Cardiac muscle cell (in vitro differentiated cells and primary cell): ENCODE measurements around the gene HS6ST3. TPM values are rescaled to one million over a fixed set of nuclear protein-coding genes. Genes with fewer than 3 reads are reported as not detected.

Source experiments
- DNase-seq, 2 donors: peaks; one replicate each; pipeline versions ENCODE4 v3.0.0 to v3.0.0-alpha.2; 2010 to 2017; ENCODE audit warnings: low read depth in 1 of 2, low spot score in 1 of 2
- H3K27ac ChIP-seq: fragments of 200-600 bp; sonication (generic); 2 replicates; pipeline ENCODE4 v1.5.1; 2016
- H3K27me3 ChIP-seq: fragments of 200-600 bp; sonication (generic); 2 replicates; pipeline ENCODE4 v1.6.0; 2016; ENCODE audit warnings: control low read depth
- H3K36me3 ChIP-seq: fragments of 200-600 bp; sonication (generic); 2 replicates; pipeline ENCODE4 v1.5.1; 2016; ENCODE audit warnings: control low read depth
- H3K4me1 ChIP-seq: fragments of 200-600 bp; sonication (generic); 2 replicates; pipeline ENCODE4 v1.8.1; 2017; ENCODE audit warnings: low read depth, mild to moderate bottlenecking, mixed run types
- H3K4me3 ChIP-seq: fragments of 200-600 bp; sonication (generic); 2 replicates; pipeline ENCODE4 v1.5.1; 2016; ENCODE audit warnings: mild to moderate bottlenecking
- H3K9me3 ChIP-seq: fragments of 200-600 bp; sonication (generic); 2 replicates; pipeline ENCODE4 v1.5.1; 2017; ENCODE audit warnings: low read depth, mild to moderate bottlenecking, control low read depth
- polyA plus RNA-seq: library from polyadenylated mRNA; unstranded; fragments of >200 nt; fragmentation: Nextera tagmentation; extraction: Ambion mirVana; gene quantifications from 2 replicates; pipeline ENCODE4 v1.2.1, GENCODE V29; 2016
- total RNA-seq: library from RNA; depleted of rRNA; stranded (reverse); fragments of >200 nt; gene quantifications from 2 replicates; pipeline ENCODE4 v1.2.3, GENCODE V29; 2016
- TF ChIP-seq, protein P1 (sequence below): IDR thresholded peaks from 2 replicates; pipeline ENCODE4 v1.5.1; 2012; ENCODE audit warnings: low read depth, mild to moderate bottlenecking, low read length

HS6ST3 gene
- total and polyA plus RNA-seq, 2 experiments from 2014 or later: 0.38 to 0.39 TPM

DNA sequence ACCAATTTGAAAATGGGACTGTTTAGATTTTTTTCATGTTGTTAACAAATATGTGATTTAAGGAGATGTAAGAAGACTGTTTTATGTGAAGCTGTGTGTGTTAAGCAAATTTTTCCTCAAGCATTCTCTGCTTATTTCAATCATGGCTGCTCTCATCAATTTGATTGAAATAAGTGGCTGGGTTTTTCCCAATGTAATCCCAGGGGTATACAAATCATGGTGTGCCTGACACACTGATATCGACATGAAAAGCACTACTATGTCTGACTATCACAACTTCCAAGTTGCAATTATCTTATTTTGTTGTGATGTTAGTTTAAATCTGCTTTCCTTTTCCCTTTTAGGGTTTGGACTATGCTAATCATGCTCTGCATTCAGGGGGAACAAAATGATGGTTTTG lies 283.7 kb downstream of the HS6ST3 start:
- no peaks in the 10 kb centered on the region for H3K4me1 ChIP-seq
- DNase-seq: no peak
- H3K27me3 ChIP-seq: no peaks in the 10 kb centered on the region
- H3K4me3 ChIP-seq: no peak overlapping the region
- TF ChIP-seq, protein P1, sequence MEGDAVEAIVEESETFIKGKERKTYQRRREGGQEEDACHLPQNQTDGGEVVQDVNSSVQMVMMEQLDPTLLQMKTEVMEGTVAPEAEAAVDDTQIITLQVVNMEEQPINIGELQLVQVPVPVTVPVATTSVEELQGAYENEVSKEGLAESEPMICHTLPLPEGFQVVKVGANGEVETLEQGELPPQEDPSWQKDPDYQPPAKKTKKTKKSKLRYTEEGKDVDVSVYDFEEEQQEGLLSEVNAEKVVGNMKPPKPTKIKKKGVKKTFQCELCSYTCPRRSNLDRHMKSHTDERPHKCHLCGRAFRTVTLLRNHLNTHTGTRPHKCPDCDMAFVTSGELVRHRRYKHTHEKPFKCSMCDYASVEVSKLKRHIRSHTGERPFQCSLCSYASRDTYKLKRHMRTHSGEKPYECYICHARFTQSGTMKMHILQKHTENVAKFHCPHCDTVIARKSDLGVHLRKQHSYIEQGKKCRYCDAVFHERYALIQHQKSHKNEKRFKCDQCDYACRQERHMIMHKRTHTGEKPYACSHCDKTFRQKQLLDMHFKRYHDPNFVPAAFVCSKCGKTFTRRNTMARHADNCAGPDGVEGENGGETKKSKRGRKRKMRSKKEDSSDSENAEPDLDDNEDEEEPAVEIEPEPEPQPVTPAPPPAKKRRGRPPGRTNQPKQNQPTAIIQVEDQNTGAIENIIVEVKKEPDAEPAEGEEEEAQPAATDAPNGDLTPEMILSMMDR: no peak
- no peaks in the 10 kb centered on the region for H3K36me3 ChIP-seq
- H3K27ac ChIP-seq: no peak overlapping the region
- H3K9me3 ChIP-seq: no peaks in the 10 kb centered on the region

GRCh38 chr13:96377835-96378234 lies 287.9 kb downstream of the HS6ST3 start:
- Histone ChIP-seq H3K27ac (no peak overlapping the region), H3K4me1 (no peaks in the 10 kb centered on the region), H3K27me3 (no peaks in the 10 kb centered on the region), H3K4me3 (no peak overlapping the region), H3K9me3 (no peaks in the 10 kb centered on the region), H3K36me3 (no peaks in the 10 kb centered on the region)
- no peak for DNase-seq
- TF ChIP-seq, protein P1: no peak

GRCh38 chr13:96379967-96380366 lies 290.1 kb downstream of the HS6ST3 start:
- Histone ChIP-seq H3K4me3 (no peak overlapping the region), H3K36me3 (no peaks in the 10 kb centered on the region), H3K27ac (no peak overlapping the region), H3K4me1 (no peaks in the 10 kb centered on the region), H3K27me3 (no peaks in the 10 kb centered on the region), H3K9me3 (no peaks in the 10 kb centered on the region)
- no peak for DNase-seq
- TF ChIP-seq, protein P1: no peak

- Histone ChIP-seq H3K4me3 (no peak overlapping the region), H3K9me3 (no peaks in the 10 kb centered on the region), H3K4me1 (no peaks in the 10 kb centered on the region), H3K36me3 (no peaks in the 10 kb centered on the region), H3K27ac (no peak overlapping the region), H3K27me3 (no peaks in the 10 kb centered on the region)
- TF ChIP-seq, protein P1: no peak
- DNase-seq: no peak
Measured at GRCh38 chr13:96381681-96382080, 291.8 kb downstream of the HS6ST3 start.

DNA sequence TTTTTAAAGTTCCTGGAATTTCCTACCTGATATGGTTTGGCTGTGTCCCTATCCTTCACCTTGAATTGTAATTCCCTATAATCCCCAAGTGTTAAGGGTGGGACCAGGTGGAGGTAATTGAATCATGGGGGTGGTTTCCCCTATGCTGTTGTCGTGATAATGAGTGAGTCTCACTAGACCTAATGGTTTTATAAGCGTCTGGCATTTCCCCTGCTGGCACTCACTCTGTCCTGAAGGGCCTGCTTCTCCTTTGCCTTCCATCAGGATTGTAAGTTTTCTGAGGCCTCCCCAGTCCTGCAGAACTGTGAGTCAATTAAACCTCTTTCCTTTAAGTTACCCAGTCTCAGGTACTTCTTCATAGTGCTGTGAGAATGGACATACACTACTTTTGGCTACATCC lies 298.7 kb downstream of the HS6ST3 start:
- TF ChIP-seq, protein P1: no peak
- Histone ChIP-seq H3K27ac (no peak overlapping the region), H3K36me3 (no peaks in the 10 kb centered on the region), H3K9me3 (no peaks in the 10 kb centered on the region), H3K4me3 (no peak overlapping the region), H3K4me1 (no peaks in the 10 kb centered on the region), H3K27me3 (no peaks in the 10 kb centered on the region)
- DNase-seq: no peak

- no peaks in the 10 kb centered on the region for H3K36me3 ChIP-seq
- H3K27me3 ChIP-seq: no peaks in the 10 kb centered on the region
- H3K27ac ChIP-seq: no peak overlapping the region
- no peaks in the 10 kb centered on the region for H3K9me3 ChIP-seq
- TF ChIP-seq, protein P1: no peak
- no peak overlapping the region for H3K4me3 ChIP-seq
- no peaks in the 10 kb centered on the region for H3K4me1 ChIP-seq
- DNase-seq: no peak
Measured at GRCh38 chr13:96391606-96392005, 301.7 kb downstream of the HS6ST3 start.
